SK-N-SH treated with all-trans-retinoic acid at 6 μM for 48 hours (cell line): ENCODE measurements around the gene DIP2C.

ENCODE experiments used
- SNAI2 ChIP-seq: fragments of 250-450 bp; sonication (Bioruptor Pico); IDR thresholded peaks from 2 replicates; pipeline ENCODE4 v1.5.0; 2020; ENCODE audit warnings: mild to moderate bottlenecking, moderate library complexity
- ZFP30 ChIP-seq: fragments of 450-650 bp; formaldehyde crosslinking; IDR thresholded peaks from 2 replicates; pipeline ENCODE4 v1.5.0; 2022; ENCODE audit warnings: mild to moderate bottlenecking, moderate library complexity
- ZNF565 ChIP-seq: fragments of 450-650 bp; formaldehyde crosslinking; conservative IDR thresholded peaks from 2 replicates; pipeline ENCODE4 v1.5.0; 2020; ENCODE audit warnings: low read depth, mild to moderate bottlenecking, moderate library complexity
- TF ChIP-seq, protein P1 (sequence below): fragments of 250-450 bp; sonication (Bioruptor Pico); IDR thresholded peaks from 2 replicates; pipeline ENCODE4 v1.8.0; 2020; ENCODE audit warnings: mild to moderate bottlenecking, moderate library complexity, borderline replicate concordance

DNA sequence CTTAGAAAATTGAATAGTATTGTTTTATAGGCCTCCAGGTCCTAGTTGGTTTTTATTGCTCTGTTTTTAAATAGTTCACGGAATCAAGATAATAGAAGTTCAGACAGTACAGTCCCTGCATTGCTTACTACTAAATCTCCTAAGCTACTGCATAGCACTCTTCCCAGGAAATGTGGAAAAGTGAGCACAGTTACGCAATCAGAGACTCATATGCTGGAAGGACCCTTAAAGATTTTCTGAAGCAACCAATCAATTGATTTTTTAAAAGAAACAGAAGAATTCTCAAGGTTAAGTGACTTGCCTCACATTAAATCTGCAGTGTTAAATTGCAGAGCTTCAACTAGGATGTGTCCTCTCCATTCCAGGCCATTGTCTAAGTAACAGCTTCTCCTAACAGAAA, 23.1 kb upstream of the DIP2C start:
- TF ChIP-seq SNAI2 (CRISPR knock-in tag), result no peak
- TF ChIP-seq ZFP30 (CRISPR knock-in tag), result no peak
- TF ChIP-seq, protein P1, sequence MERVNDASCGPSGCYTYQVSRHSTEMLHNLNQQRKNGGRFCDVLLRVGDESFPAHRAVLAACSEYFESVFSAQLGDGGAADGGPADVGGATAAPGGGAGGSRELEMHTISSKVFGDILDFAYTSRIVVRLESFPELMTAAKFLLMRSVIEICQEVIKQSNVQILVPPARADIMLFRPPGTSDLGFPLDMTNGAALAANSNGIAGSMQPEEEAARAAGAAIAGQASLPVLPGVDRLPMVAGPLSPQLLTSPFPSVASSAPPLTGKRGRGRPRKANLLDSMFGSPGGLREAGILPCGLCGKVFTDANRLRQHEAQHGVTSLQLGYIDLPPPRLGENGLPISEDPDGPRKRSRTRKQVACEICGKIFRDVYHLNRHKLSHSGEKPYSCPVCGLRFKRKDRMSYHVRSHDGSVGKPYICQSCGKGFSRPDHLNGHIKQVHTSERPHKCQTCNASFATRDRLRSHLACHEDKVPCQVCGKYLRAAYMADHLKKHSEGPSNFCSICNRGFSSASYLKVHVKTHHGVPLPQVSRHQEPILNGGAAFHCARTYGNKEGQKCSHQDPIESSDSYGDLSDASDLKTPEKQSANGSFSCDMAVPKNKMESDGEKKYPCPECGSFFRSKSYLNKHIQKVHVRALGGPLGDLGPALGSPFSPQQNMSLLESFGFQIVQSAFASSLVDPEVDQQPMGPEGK, result no peak
- no peak for TF ChIP-seq ZNF565 (CRISPR knock-in tag)
